Neural cell (in vitro differentiated cells): Measurements from ENCODE around the gene NRIP3. TPM values are rescaled to one million over a fixed set of nuclear protein-coding genes. Genes with fewer than 3 reads are reported as not detected.
A peak's percentile ranks its signal among the peaks of the same experiment; 100 is the strongest.

Experiments used
- H2AFZ ChIP-seq: fragments of 200-600, 300-800 bp; sonication (generic), shearing (Covaris generic); 2 replicates; pipeline ENCODE4 v1.6.0; 2014; ENCODE audit warnings: low read depth, mild to moderate bottlenecking, antibody characterized with exemption, low read length, moderate library complexity
- H3F3A ChIP-seq: fragments of 200-600 bp; shearing (Covaris generic); 2 replicates; pipeline ENCODE4 v1.6.1; 2016; ENCODE audit warnings: mild to moderate bottlenecking, moderate library complexity, mixed read lengths, antibody characterized with exemption, low read length; ENCODE audit not compliant: insufficient read depth, poor library complexity, severe bottlenecking
- H3K27ac ChIP-seq: fragments of 200-600, 300-800 bp; sonication (generic), shearing (Covaris generic); 2 replicates; pipeline ENCODE4 v1.5.1; 2014; ENCODE audit warnings: mild to moderate bottlenecking, low read length, moderate library complexity
- H3K27me3 ChIP-seq: fragments of 300-800, 200-600 bp; sonication (generic), shearing (Covaris generic); 2 replicates; pipeline ENCODE4 v1.6.0; 2014; ENCODE audit warnings: mild to moderate bottlenecking, low read depth, low read length, moderate library complexity; ENCODE audit not compliant: insufficient read depth
- H3K36me3 ChIP-seq: fragments of 300-800, 200-600 bp; sonication (generic), shearing (Covaris generic); 2 replicates; pipeline ENCODE4 v1.5.1; 2014; ENCODE audit warnings: mild to moderate bottlenecking, antibody characterized with exemption, low read length, moderate library complexity; ENCODE audit not compliant: insufficient read depth
- H3K4me2 ChIP-seq: fragments of 300-800, 200-600 bp; sonication (generic), shearing (Covaris generic); 2 replicates; pipeline ENCODE4 v1.6.0; 2014; ENCODE audit warnings: mild to moderate bottlenecking, low read length
- H3K4me3 ChIP-seq: fragments of 300-800, 200-600 bp; sonication (generic), shearing (Covaris generic); 2 replicates; pipeline ENCODE4 v1.5.1; 2014; ENCODE audit warnings: mild to moderate bottlenecking, low read length, moderate library complexity
- H3K79me2 ChIP-seq: fragments of 200-600 bp; shearing (Covaris generic); replicated peaks from 2 replicates; pipeline ENCODE4 v1.6.0; 2014; ENCODE audit warnings: mild to moderate bottlenecking, low read length, moderate library complexity; ENCODE audit not compliant: insufficient read depth
- H3K9ac ChIP-seq: fragments of 300-800, 200-600 bp; sonication (generic), shearing (Covaris generic); 2 replicates; pipeline ENCODE4 v1.6.1; 2016; ENCODE audit warnings: mild to moderate bottlenecking, low read length, mixed read lengths
- H3K9me2 ChIP-seq: fragments of 200-600 bp; shearing (Covaris generic); 2 replicates; pipeline ENCODE4 v1.6.1; 2016; ENCODE audit warnings: mild to moderate bottlenecking, low read length, mixed read lengths; ENCODE audit not compliant: insufficient read depth
- H3K9me3 ChIP-seq: fragments of 200-600, 300-800 bp; sonication (generic), shearing (Covaris generic); 2 replicates; pipeline ENCODE4 v1.6.1; 2016; ENCODE audit warnings: mild to moderate bottlenecking, mixed run types, low read length, moderate library complexity, mixed read lengths
- H4K20me1 ChIP-seq: fragments of 200-600 bp; shearing (Covaris generic); 2 replicates; pipeline ENCODE4 v1.6.1; 2016; ENCODE audit warnings: mild to moderate bottlenecking, mixed run types; ENCODE audit not compliant: insufficient read depth
- CTCF ChIP-seq: fragments of 450-650 bp; IDR thresholded peaks from 2 replicates; pipeline ENCODE4 v1.5.1; 2014; ENCODE audit warnings: antibody characterized with exemption, mild to moderate bottlenecking, moderate library complexity; ENCODE audit not compliant: poor library complexity, severe bottlenecking
- EP300 ChIP-seq: fragments of 450-650 bp; conservative IDR thresholded peaks from 2 replicates; pipeline ENCODE4 v1.6.1; 2014; ENCODE audit warnings: antibody characterized with exemption, mild to moderate bottlenecking, moderate library complexity; ENCODE audit not compliant: poor library complexity, severe bottlenecking
- EZH2 ChIP-seq: fragments of 200-600, 300-800 bp; shearing (Covaris generic), sonication (generic); IDR thresholded peaks from 2 replicates; pipeline ENCODE4 v1.6.1; 2014; ENCODE audit warnings: antibody characterized with exemption, low read length, borderline replicate concordance, mild to moderate bottlenecking; ENCODE audit not compliant: insufficient read depth, poor library complexity, severe bottlenecking
- MXI1 ChIP-seq: fragments of 450-650 bp; conservative IDR thresholded peaks from 2 replicates; pipeline ENCODE4 v1.6.1; 2014; ENCODE audit warnings: antibody characterized with exemption, mild to moderate bottlenecking; ENCODE audit not compliant: poor library complexity, severe bottlenecking
- POLR2AphosphoS5 ChIP-seq: IDR thresholded peaks from 2 replicates; pipeline ENCODE4 v1.6.1; 2012
- RAD21 ChIP-seq: fragments of 450-650 bp; conservative IDR thresholded peaks from 2 replicates; pipeline ENCODE4 v1.6.1; 2014; ENCODE audit warnings: antibody characterized with exemption, mild to moderate bottlenecking, moderate library complexity
- REST ChIP-seq: IDR thresholded peaks from 2 replicates; pipeline ENCODE4 v1.6.1; 2012; ENCODE audit warnings: borderline replicate concordance
- SMC3 ChIP-seq: fragments of 450-650 bp; conservative IDR thresholded peaks from 2 replicates; pipeline ENCODE4 v1.6.1; 2014; ENCODE audit warnings: antibody characterized with exemption, mild to moderate bottlenecking, moderate library complexity; ENCODE audit not compliant: poor library complexity
- TAF1 ChIP-seq: IDR thresholded peaks from 2 replicates; pipeline ENCODE4 v1.6.1; 2012; ENCODE audit warnings: low read depth
- polyA plus RNA-seq: library from polyadenylated mRNA; depleted of rRNA; stranded (reverse); fragments of >200 nt; gene quantifications from 2 replicates; pipeline ENCODE4 v1.2.3, GENCODE V29; 2014

NRIP3 gene
- polyA plus RNA-seq, 1 donor from 2014 or later, result 8.8 TPM

GRCh38 chr11:9016916-9017642, 13.3 kb upstream of the NRIP3 start:
- H2AFZ ChIP-seq, result no peak overlapping the region
- no peaks in the 10 kb centered on the region for H3F3A ChIP-seq
- no peak overlapping the region for H3K4me3 ChIP-seq
- no peaks in the 10 kb centered on the region for H3K9me2 ChIP-seq
- H4K20me1 ChIP-seq, result no peaks in the 10 kb centered on the region
- H3K79me2 ChIP-seq, result no peaks in the 10 kb centered on the region
- TF ChIP-seq RAD21, result no peak
- TF ChIP-seq MXI1, result no peak
- no peak for TF ChIP-seq EP300
- no peak for TF ChIP-seq TAF1
- no peak overlapping the region for H3K9ac ChIP-seq
- H3K27me3 ChIP-seq, result no peaks in the 10 kb centered on the region
- H3K9me3 ChIP-seq, result no peaks in the 10 kb centered on the region
- H3K4me2 ChIP-seq, result no peak overlapping the region
- H3K27ac ChIP-seq, result no peak overlapping the region
- no peaks in the 10 kb centered on the region for H3K36me3 ChIP-seq

- Histone ChIP-seq H2AFZ (no peak overlapping the region), H3K4me3 (no peak overlapping the region)
- TF ChIP-seq CTCF (peak; percentile 75), RAD21 (peak; percentile 66), SMC3 (peak; percentile 79), EZH2 (no peak), POLR2AphosphoS5 (no peak), EP300 (no peak)
Observed at GRCh38 chr11:9015677-9016076, 11.9 kb upstream of the NRIP3 start.

GRCh38 chr11:9014826-9015225, 11.0 kb upstream of the NRIP3 start:
- Histone ChIP-seq H3K36me3 (no peaks in the 10 kb centered on the region), H3K4me3 (no peak overlapping the region), H3K27me3 (no peaks in the 10 kb centered on the region), H2AFZ (no peak overlapping the region), H3K9me3 (no peaks in the 10 kb centered on the region), H3K4me2 (no peak overlapping the region), H3K9me2 (no peaks in the 10 kb centered on the region), H3K27ac (no peak overlapping the region), H3F3A (no peaks in the 10 kb centered on the region), H4K20me1 (no peaks in the 10 kb centered on the region), H3K79me2 (no peaks in the 10 kb centered on the region), H3K9ac (no peak overlapping the region)
- no peak for TF ChIP-seq RAD21
- no peak for TF ChIP-seq TAF1
- TF ChIP-seq SMC3, result no peak
- no peak for TF ChIP-seq POLR2AphosphoS5
- no peak for TF ChIP-seq REST
- no peak for TF ChIP-seq EP300
- no peak for TF ChIP-seq MXI1
- TF ChIP-seq EZH2, result no peak
- no peak for TF ChIP-seq CTCF

More at GRCh38 chr11:9015677-9016076, 11.9 kb upstream of the NRIP3 start:
- Histone ChIP-seq H3F3A (no peaks in the 10 kb centered on the region), H3K9me2 (no peaks in the 10 kb centered on the region), H3K27ac (no peak overlapping the region), H3K79me2 (no peaks in the 10 kb centered on the region), H3K36me3 (no peaks in the 10 kb centered on the region), H3K4me2 (no peak overlapping the region), H3K27me3 (no peaks in the 10 kb centered on the region), H3K9me3 (no peaks in the 10 kb centered on the region), H4K20me1 (no peaks in the 10 kb centered on the region), H3K9ac (no peak overlapping the region)
